GM10248 (cell line): Measurements from ENCODE around the gene ITGB6.

Experiments
- CTCF ChIA-PET: fragments of 300-600 bp; sonication (Branson Sonifier 250); formaldehyde crosslinking; extraction: SDS; loops from one replicate; lab custom pipeline; 2021; ENCODE audit warnings: antibody characterized with exemption; lab: Yijun Ruan, JAX
- POLR2A ChIA-PET: fragments of 350-650 bp; sonication (Branson Sonifier 250); formaldehyde crosslinking; extraction: SDS; loops from one replicate; lab custom pipeline; 2020; ENCODE audit warnings: antibody characterized with exemption; lab: Yijun Ruan, JAX
- DNase-seq: peaks from one replicate; pipeline ENCODE4 v3.0.0; 2012; ENCODE audit errors: extremely low spot score
- TF ChIP-seq, protein P1 (sequence below): IDR thresholded peaks from 2 replicates; pipeline ENCODE4 v1.5.1; 2012; ENCODE audit warnings: mild to moderate bottlenecking, low read depth; ENCODE audit errors: extremely low read depth, missing control alignments, control extremely low read depth

The ITGB6 gene

DNA sequence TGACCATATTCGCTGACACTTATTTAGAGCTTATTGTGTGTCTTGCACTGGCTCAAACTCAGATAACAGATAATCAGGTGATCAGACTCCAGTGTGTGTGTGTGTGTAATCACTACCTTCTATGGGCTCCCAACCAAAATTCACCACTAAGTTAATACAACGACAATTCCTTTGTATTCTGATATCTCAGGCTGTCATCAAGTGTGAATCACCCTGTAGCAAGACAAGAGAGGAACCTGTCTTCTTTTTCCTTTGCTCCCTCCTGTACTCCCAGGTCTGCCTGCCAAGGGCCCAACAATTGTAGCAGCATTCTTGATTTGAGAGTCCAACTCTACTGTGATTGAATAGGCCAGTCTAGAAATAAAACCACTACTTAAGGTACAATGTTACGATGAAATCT lies 25.8 kb downstream of the ITGB6 start:
- TF ChIP-seq, protein P1, sequence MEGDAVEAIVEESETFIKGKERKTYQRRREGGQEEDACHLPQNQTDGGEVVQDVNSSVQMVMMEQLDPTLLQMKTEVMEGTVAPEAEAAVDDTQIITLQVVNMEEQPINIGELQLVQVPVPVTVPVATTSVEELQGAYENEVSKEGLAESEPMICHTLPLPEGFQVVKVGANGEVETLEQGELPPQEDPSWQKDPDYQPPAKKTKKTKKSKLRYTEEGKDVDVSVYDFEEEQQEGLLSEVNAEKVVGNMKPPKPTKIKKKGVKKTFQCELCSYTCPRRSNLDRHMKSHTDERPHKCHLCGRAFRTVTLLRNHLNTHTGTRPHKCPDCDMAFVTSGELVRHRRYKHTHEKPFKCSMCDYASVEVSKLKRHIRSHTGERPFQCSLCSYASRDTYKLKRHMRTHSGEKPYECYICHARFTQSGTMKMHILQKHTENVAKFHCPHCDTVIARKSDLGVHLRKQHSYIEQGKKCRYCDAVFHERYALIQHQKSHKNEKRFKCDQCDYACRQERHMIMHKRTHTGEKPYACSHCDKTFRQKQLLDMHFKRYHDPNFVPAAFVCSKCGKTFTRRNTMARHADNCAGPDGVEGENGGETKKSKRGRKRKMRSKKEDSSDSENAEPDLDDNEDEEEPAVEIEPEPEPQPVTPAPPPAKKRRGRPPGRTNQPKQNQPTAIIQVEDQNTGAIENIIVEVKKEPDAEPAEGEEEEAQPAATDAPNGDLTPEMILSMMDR: no peak
- CTCF ChIA-PET: interaction anchor here (1.0 to 1.7 kb wide), 3 partner anchors 8 to 64 kb away, joined by 3 to 5 read pairs (median 3); no protein-coding TSS in a partner anchor
- no peak for DNase-seq
- POLR2A ChIA-PET: no interaction called here

DNA sequence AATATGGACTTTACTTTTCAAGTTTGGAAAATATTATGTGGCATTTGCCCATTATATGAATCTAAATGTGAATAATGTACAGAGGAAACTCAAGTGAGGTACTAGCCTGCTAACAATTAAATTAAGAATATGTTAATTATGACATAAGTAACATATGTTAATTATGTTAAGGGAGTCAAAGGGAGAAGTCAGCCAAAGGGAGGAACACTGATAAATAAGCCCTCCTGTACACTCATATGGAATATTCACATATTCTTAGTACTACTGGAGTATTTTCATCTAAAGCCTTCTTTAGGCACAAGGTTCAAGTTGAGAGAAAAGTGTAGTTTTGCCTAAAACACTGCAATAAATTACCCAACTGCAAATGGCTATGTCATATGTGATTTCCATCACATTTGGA lies 30.1 kb downstream of the ITGB6 start:
- TF ChIP-seq, protein P1: no peak
- POLR2A ChIA-PET: no interaction called here
- CTCF ChIA-PET: interaction anchor here (1.3 kb wide), 1 partner anchor 9 kb away, joined by 6 read pairs; no protein-coding TSS in a partner anchor
- no peak for DNase-seq

DNA sequence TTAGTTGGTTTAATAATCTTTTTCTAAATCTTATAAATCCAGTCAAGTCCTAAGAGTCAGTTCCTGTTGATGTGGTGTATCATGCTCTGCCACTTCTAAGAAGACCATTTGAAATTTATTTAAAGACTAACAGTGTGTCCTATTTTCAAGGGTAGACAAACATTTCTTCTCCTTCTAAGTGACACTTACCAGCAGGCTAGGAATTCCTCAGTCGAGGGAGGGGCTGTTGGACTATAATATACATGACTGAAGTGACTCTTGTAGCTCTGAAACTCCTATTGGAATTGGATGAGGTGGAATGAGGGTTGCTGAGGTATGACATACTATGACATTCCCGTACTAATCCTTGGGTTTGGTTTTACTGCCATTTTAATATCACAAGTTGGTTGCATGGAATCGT lies 30.6 kb downstream of the ITGB6 start:
- POLR2A ChIA-PET: no interaction called here

DNA sequence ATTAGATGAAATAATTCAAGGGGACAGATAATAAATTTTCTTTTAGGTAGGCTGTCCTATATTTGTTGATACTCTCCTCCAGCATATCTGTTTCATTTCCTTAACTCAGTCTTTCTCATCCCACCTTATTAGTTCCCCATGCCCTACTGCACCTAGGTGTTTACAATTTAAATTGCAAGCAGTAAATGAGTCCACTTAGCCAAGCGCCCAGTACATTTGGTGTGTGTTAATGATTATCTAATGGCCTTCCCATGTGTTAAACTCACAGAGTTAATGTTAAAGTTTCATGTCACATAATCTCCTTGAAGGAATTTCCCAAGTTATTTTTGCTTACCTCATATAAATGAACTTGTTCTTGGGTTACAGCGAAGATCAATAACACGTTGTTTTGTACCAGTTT lies 31.2 kb downstream of the ITGB6 start:
- POLR2A ChIA-PET: no interaction called here
- DNase-seq: no peak
- CTCF ChIA-PET: no interaction called here
- TF ChIP-seq, protein P1: no peak

More for the DNA sequence above, 30.6 kb downstream of the ITGB6 start:
- no peak for DNase-seq
- TF ChIP-seq, protein P1: no peak
- CTCF ChIA-PET: no interaction called here

DNA sequence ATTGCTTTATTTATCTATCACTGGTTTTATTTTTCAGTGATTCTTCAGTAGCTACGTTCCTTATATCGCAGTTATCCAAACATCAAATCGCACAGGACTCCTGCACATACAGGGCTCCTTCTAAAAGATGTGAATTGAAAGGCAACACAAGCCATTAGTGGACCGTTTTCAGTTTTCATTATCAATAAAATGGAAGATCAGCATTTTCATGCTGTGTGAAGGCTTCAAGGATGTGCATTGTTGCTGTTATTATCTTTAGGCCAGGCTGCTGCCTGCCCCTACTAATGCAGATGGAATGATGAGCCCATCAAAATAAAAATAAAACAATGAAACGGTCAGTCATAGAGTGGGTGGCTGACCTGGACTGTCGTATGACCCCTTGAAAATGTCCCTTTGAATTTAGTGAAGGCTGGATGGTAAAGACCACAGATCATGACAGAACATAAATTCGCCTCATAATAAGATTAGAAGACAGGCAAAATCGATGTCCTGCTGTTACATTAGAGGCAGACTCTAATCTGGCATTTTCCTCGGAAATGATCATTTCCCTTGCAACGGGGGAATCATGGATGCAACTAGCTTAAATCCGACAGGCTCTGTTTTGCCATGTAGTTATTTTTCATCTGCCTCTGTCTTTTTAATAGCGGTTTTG lies 32.9 kb downstream of the ITGB6 start:
- TF ChIP-seq, protein P1: no peak
- CTCF ChIA-PET: no interaction called here
- POLR2A ChIA-PET: no interaction called here
- no peak for DNase-seq

DNA sequence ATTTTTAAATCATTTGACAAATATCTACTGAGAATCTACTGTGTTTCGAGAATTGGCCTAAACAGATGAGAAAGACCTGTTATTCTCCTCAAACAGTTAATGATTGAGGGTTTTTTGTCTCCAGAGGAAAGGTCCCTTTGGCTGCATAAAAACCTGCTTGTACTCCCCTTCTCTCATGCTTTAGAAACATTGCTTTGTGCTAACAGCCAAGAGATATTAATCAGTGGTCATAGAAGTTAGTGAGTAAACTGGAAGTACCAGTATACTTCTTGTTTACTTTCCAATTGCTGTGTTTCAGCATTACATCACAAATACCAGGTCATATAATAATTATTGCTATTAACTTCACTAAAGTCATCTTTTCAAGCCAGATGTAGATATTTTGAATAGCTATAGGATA lies 34.1 kb downstream of the ITGB6 start:
- ChIA-PET POLR2A (no interaction called here), CTCF (interaction anchor here (0.7 to 1.6 kb wide), 2 partner anchors 9 to 35 kb away, joined by 3 read pairs; no protein-coding TSS in a partner anchor)
- DNase-seq: no peak
- TF ChIP-seq, protein P1: no peak
